ENCODE results near the gene ARID1B. TPM values are rescaled to one million over a fixed set of nuclear protein-coding genes. Genes with fewer than 3 reads are reported as not detected.

Gene ARID1B
- total and polyA plus RNA-seq, 2 of the 4 experiments (the other 2 are of a cell fraction), result 14.5 to 20.1 TPM

DNA sequence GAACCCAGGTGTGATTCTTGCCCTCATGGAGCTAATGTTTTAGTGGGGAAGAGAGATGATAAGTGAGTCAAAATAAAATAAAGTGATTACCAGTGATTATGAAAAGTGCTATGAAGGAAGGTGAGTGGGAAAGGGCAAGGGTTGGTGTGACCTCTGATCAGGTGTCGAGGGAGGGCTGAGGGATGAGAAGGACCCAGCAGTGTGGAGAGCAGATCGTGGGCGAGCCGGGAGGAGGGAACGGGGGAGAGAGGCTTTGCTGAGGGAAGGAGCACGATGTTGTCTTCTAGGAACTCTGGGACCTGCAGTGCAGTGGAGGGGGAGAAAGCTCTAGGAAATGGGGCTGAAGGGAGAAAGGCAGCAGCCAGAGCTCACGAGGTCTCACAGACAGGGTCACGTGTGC lies 354.1 kb downstream of the ARID1B start:
- H2AFZ ChIP-seq (replicated peaks; ENCODE audit: low read length, poor library complexity), result no peak overlapping the region
- H2BK120ac ChIP-seq (ENCODE audit: low read depth, low read length), result no peak overlapping the region
- DNase-seq, result no peak
- H3K9me3 ChIP-seq (ENCODE audit: control insufficient read depth, insufficient read depth, low read length), result no peaks in the 10 kb centered on the region
- H3K14ac ChIP-seq (replicated peaks; ENCODE audit: low read depth, low read length), result no peak overlapping the region
- H2BK5ac ChIP-seq (ENCODE audit: low read depth, low read length, poor library complexity, severe bottlenecking), result no peak overlapping the region
- no peak overlapping the region for H3K4me3 ChIP-seq (ENCODE audit: insufficient read depth, low read depth, low read length)
- H3K9me1 ChIP-seq (ENCODE audit: insufficient read depth, low read length), result peaks cover 13% of the 10 kb centered on the region
- ChIA-PET POLR2A (ENCODE audit: unreplicated experiment) (no interaction called here), CTCF (no interaction called here)
- no peak overlapping the region for H4K91ac ChIP-seq (ENCODE audit: insufficient read depth, low read depth, low read length)
- H3K23ac ChIP-seq (ENCODE audit: low read depth, low read length), result no peak overlapping the region
- H4K5ac ChIP-seq (ENCODE audit: low read depth, low read length), result no peak overlapping the region
- H2BK15ac ChIP-seq (ENCODE audit: low read depth, low read length), result no peak overlapping the region
- no peak overlapping the region for H2AK5ac ChIP-seq (ENCODE audit: low read depth, low read length)
- H3K4ac ChIP-seq (ENCODE audit: low read depth, low read length), result no peak overlapping the region
- dilution Hi-C loops (cut with HindIII; ENCODE audit: low sequenced_read_pairs, unreplicated experiment), result no loop called here
- H3K4me2 ChIP-seq (ENCODE audit: low read depth, low read length), result no peak overlapping the region
- peaks cover 14% of the 10 kb centered on the region for H3K4me1 ChIP-seq (ENCODE audit: control insufficient read depth, insufficient read depth, low read length)
- H4K20me1 ChIP-seq (ENCODE audit: insufficient read depth, low read length), result no peaks in the 10 kb centered on the region
- intact Hi-C loops (cut with micrococcal nuclease), result no loop called here
- peaks cover 12% of the 10 kb centered on the region for H3K36me3 ChIP-seq (ENCODE audit: control insufficient read depth, insufficient read depth, low read length)
- no peak overlapping the region for H3K56ac ChIP-seq (ENCODE audit: extremely low read depth, insufficient read depth, low read length)
- no peak for ATAC-seq (ENCODE audit: low read depth)
- no TSS peak for BruUV-seq (replicated peaks)
- no peak overlapping the region for H2AK9ac ChIP-seq (replicated peaks; ENCODE audit: low read depth, low read length, poor library complexity)
- H3K18ac ChIP-seq (ENCODE audit: low read depth, low read length), result no peak overlapping the region
- H3K27ac ChIP-seq (ENCODE audit: insufficient read depth, low read length), result no peak overlapping the region
- H3K27me3 ChIP-seq (ENCODE audit: control insufficient read depth, insufficient read depth, low read length), result no peaks in the 10 kb centered on the region
- no peak overlapping the region for H2BK20ac ChIP-seq (ENCODE audit: low read depth, low read length)
- TF ChIP-seq RAD21 (IDR thresholded peaks at IDR 0.05; ENCODE audit: low read length) (no peak), CHD1 (IDR thresholded peaks at IDR 0.05; ENCODE audit: low read depth, low read length) (no peak), SMC3 (IDR thresholded peaks at IDR 0.05; ENCODE audit: low read depth, low read length) (no peak), FOS (IDR thresholded peaks at IDR 0.05; ENCODE audit: low read depth, low read length) (no peak), RFX5 (IDR thresholded peaks at IDR 0.05; ENCODE audit: low read depth, low read length) (no peak), MXI1 (IDR thresholded peaks at IDR 0.05; ENCODE audit: borderline replicate concordance, low read depth, low read length) (no peak), POLR2A (IDR thresholded peaks at IDR 0.05; ENCODE audit: low read depth, low read length) (no peak), NFE2L2 (IDR thresholded peaks at IDR 0.05; ENCODE audit: low read depth, low read length) (no peak), MAFK (IDR thresholded peaks at IDR 0.05; ENCODE audit: low read depth, low read length) (no peak), ELK1 (IDR thresholded peaks at IDR 0.05; ENCODE audit: borderline replicate concordance, low read depth, low read length) (no peak)
- H3K9ac ChIP-seq (ENCODE audit: low read depth, low read length), result no peak overlapping the region
- WGBS, 2 experiments (ENCODE audit: extremely low coverage in 2 of 2, insufficient read length in 1 of 2), result 100% methylated on average over 4 of the region's 8 CpGs; no CpG with 5 or more reads in 1 of the 2 experiments
- in situ Hi-C loops (cut with MboI; ENCODE audit: low sequenced_read_pairs), result no loop called here
- no peak overlapping the region for H4K8ac ChIP-seq (ENCODE audit: low read depth in 2 of 2, low read length in 2 of 2)
- H3K79me1 ChIP-seq (ENCODE audit: low read depth in 1 of 2, low read length in 2 of 2), result peaks cover 25 to 29% of the 10 kb centered on the region in 2 experiments; a peak in 3 of 4 replicates

Measured in IMR-90 (cell line).